IMR-90 (cell line): ENCODE data around the gene TOMM40. TPM values are rescaled to one million over a fixed set of nuclear protein-coding genes. Genes with fewer than 3 reads are reported as not detected.

Experiments
- ATAC-seq: fragments of 200-7000 bp; cut with Tn5 transposase; 2 replicates; pipeline ENCODE4 v1.9.1; 2020; ENCODE audit warnings: low read depth, mild to moderate bottlenecking, moderate library complexity
- BruUV-seq: library from RNA; stranded (reverse); fragments of 400-500 nt; replicated peaks from 2 replicates; lab custom pipeline; 2021; lab: Mats Ljungman, UMichigan
- CTCF ChIA-PET: fragments of 300-600 bp; formaldehyde crosslinking; extraction: SDS; loops from one replicate; lab custom pipeline; 2021; ENCODE audit warnings: antibody characterized with exemption; lab: Yijun Ruan, JAX
- POLR2A ChIA-PET: fragments of 300-600 bp; sonication (Branson Sonifier 250); formaldehyde crosslinking; loops from one replicate; lab custom pipeline; 2022; ENCODE audit warnings: antibody characterized with exemption; ENCODE audit not compliant: unreplicated experiment; lab: Charles Lee
- DNase-seq: peaks from one replicate; pipeline ENCODE4 v3.0.0; 2013
- H2AFZ ChIP-seq: replicated peaks from 2 replicates; pipeline ENCODE3; 2013; ENCODE audit warnings: low read length, mild to moderate bottlenecking; ENCODE audit not compliant: poor library complexity
- H2AK5ac ChIP-seq: 2 replicates; pipeline ENCODE4 v1.6.1; 2013; ENCODE audit warnings: low read depth, low read length, inconsistent platforms
- H2AK9ac ChIP-seq: replicated peaks from 2 replicates; pipeline ENCODE3; 2013; ENCODE audit warnings: mild to moderate bottlenecking, low read depth, low read length, moderate library complexity; ENCODE audit not compliant: poor library complexity
- H2BK120ac ChIP-seq: 2 replicates; pipeline ENCODE4 v1.6.1; 2013; ENCODE audit warnings: low read depth, low read length, inconsistent platforms
- H2BK15ac ChIP-seq: 3 replicates; pipeline ENCODE4 v1.6.1; 2013; ENCODE audit warnings: low read depth, low read length, inconsistent platforms
- H2BK20ac ChIP-seq: 2 replicates; pipeline ENCODE4 v1.6.1; 2013; ENCODE audit warnings: low read depth, mild to moderate bottlenecking, inconsistent platforms, low read length, moderate library complexity
- H2BK5ac ChIP-seq: 2 replicates; pipeline ENCODE4 v1.6.1; 2013; ENCODE audit warnings: mild to moderate bottlenecking, low read depth, low read length, inconsistent platforms; ENCODE audit not compliant: poor library complexity, severe bottlenecking
- H3K14ac ChIP-seq: replicated peaks from 2 replicates; pipeline ENCODE4 v1.6.1; 2013; ENCODE audit warnings: low read depth, low read length, inconsistent platforms
- H3K18ac ChIP-seq: 2 replicates; pipeline ENCODE4 v1.6.1; 2013; ENCODE audit warnings: low read depth, low read length, control low read depth
- H3K23ac ChIP-seq: 2 replicates; pipeline ENCODE4 v1.6.1; 2013; ENCODE audit warnings: low read depth, low read length, inconsistent platforms
- H3K27ac ChIP-seq: 2 replicates; pipeline ENCODE4 v1.5.1; 2013; ENCODE audit warnings: mild to moderate bottlenecking, control low read depth, low read length; ENCODE audit not compliant: insufficient read depth
- H3K27me3 ChIP-seq: 2 replicates; pipeline ENCODE4 v1.6.1; 2013; ENCODE audit warnings: low read length; ENCODE audit not compliant: control insufficient read depth, insufficient read depth
- H3K36me3 ChIP-seq: 2 replicates; pipeline ENCODE4 v1.6.1; 2013; ENCODE audit warnings: low read length, mixed read lengths; ENCODE audit not compliant: control insufficient read depth, insufficient read depth
- H3K4ac ChIP-seq: 2 replicates; pipeline ENCODE4 v1.6.1; 2013; ENCODE audit warnings: low read depth, low read length, inconsistent platforms
- H3K4me1 ChIP-seq: 2 replicates; pipeline ENCODE4 v1.6.1; 2013; ENCODE audit warnings: low read length, mixed read lengths; ENCODE audit not compliant: control insufficient read depth, insufficient read depth
- H3K4me2 ChIP-seq: 2 replicates; pipeline ENCODE4 v1.6.1; 2013; ENCODE audit warnings: low read depth, mild to moderate bottlenecking, control low read depth, low read length, moderate library complexity
- H3K4me3 ChIP-seq: 2 replicates; pipeline ENCODE4 v1.5.1; 2013; ENCODE audit warnings: low read depth, mild to moderate bottlenecking, control low read depth, low read length, moderate library complexity; ENCODE audit not compliant: insufficient read depth
- H3K56ac ChIP-seq: 2 replicates; pipeline ENCODE4 v1.6.1; 2013; ENCODE audit warnings: low read length, inconsistent platforms; ENCODE audit not compliant: insufficient read depth; ENCODE audit errors: extremely low read depth
- H3K79me1 ChIP-seq, 2 experiments: 2 replicates each; pipeline ENCODE4 v1.6.1; 2013; ENCODE audit warnings: low read length in 2 of 2, inconsistent platforms in 1 of 2, low read depth in 1 of 2
- H3K9ac ChIP-seq: 2 replicates; pipeline ENCODE4 v1.6.1; 2013; ENCODE audit warnings: low read depth, low read length, control low read depth
- H3K9me1 ChIP-seq: 2 replicates; pipeline ENCODE4 v1.6.1; 2013; ENCODE audit warnings: low read length, inconsistent platforms; ENCODE audit not compliant: insufficient read depth
- H3K9me3 ChIP-seq: 2 replicates; pipeline ENCODE4 v1.6.1; 2013; ENCODE audit warnings: low read length; ENCODE audit not compliant: control insufficient read depth, insufficient read depth
- H4K20me1 ChIP-seq: 2 replicates; pipeline ENCODE4 v1.6.1; 2013; ENCODE audit warnings: low read length, inconsistent platforms; ENCODE audit not compliant: insufficient read depth
- H4K5ac ChIP-seq: 2 replicates; pipeline ENCODE4 v1.6.1; 2013; ENCODE audit warnings: mild to moderate bottlenecking, low read depth, low read length, control low read depth
- H4K8ac ChIP-seq, 2 experiments: 2 replicates each; pipeline ENCODE4 v1.6.1; 2013; ENCODE audit warnings: low read depth in 2 of 2, low read length in 2 of 2, control low read depth in 1 of 2, inconsistent platforms in 1 of 2
- H4K91ac ChIP-seq: 2 replicates; pipeline ENCODE4 v1.6.1; 2013; ENCODE audit warnings: low read depth, low read length, inconsistent platforms; ENCODE audit not compliant: insufficient read depth
- CHD1 ChIP-seq: IDR thresholded peaks from 2 replicates; pipeline ENCODE4 v1.6.1; 2012; ENCODE audit warnings: low read depth, low read length, improper control_type of control experiment
- FOS ChIP-seq: fragments of 150-350 bp; IDR thresholded peaks from 2 replicates; pipeline ENCODE4 v1.6.1; 2016; ENCODE audit warnings: low read depth, low read length
- MAFK ChIP-seq: IDR thresholded peaks from 2 replicates; pipeline ENCODE4 v1.6.1; 2012; ENCODE audit warnings: low read depth, low read length, improper control_type of control experiment
- MXI1 ChIP-seq: IDR thresholded peaks from 2 replicates; pipeline ENCODE4 v1.6.1; 2012; ENCODE audit warnings: low read depth, mild to moderate bottlenecking, low read length, moderate library complexity, borderline replicate concordance
- NFE2L2 ChIP-seq: fragments of 150-350 bp; IDR thresholded peaks from 2 replicates; pipeline ENCODE4 v1.6.1; 2016; ENCODE audit warnings: low read depth, mild to moderate bottlenecking, low read length
- POLR2A ChIP-seq: IDR thresholded peaks from 2 replicates; pipeline ENCODE4 v1.6.1; 2012; ENCODE audit warnings: mild to moderate bottlenecking, low read depth, low read length
- RCOR1 ChIP-seq: IDR thresholded peaks from 2 replicates; pipeline ENCODE4 v1.6.1; 2012; ENCODE audit warnings: mild to moderate bottlenecking, low read length, improper control_type of control experiment; ENCODE audit not compliant: insufficient replicate concordance
- RFX5 ChIP-seq: IDR thresholded peaks from 2 replicates; pipeline ENCODE4 v1.8.0; 2012; ENCODE audit warnings: low read depth, mild to moderate bottlenecking, low read length, moderate library complexity
- SMC3 ChIP-seq: fragments of 150-350 bp; IDR thresholded peaks from 2 replicates; pipeline ENCODE4 v1.6.1; 2016; ENCODE audit warnings: low read depth, mild to moderate bottlenecking, antibody characterized with exemption, low read length, moderate library complexity
- WGBS, 2 experiments: methylation state at CpG; one replicate each; pipeline versions ENCODE4 v1.1.5 to v1.1.7; 2013; ENCODE audit warnings: missing lambda C conversion rate in 2 of 2; ENCODE audit not compliant: insufficient read length in 1 of 2; ENCODE audit errors: extremely low coverage in 2 of 2; 5-methylcytosine and 5-hydroxymethylcytosine counted together
- dilution Hi-C: fragments of 300-500 bp; cut with HindIII; formaldehyde crosslinking; loops from one replicate; pipeline ENCODE4 v1.14.3; 2018; ENCODE audit warnings: low sequenced_read_pairs; ENCODE audit not compliant: unreplicated experiment
- in situ Hi-C: fragments of 300-500 bp; cut with MboI; formaldehyde crosslinking; loops from 3 replicates; pipeline ENCODE4 v1.14.3; 2019; ENCODE audit warnings: low sequenced_read_pairs, inconsistent platforms, mixed read lengths
- intact Hi-C: fragments of 100-400 bp; cut with micrococcal nuclease; formaldehyde crosslinking; loops from 2 replicates; pipeline ENCODE4 v1.10.0; 2022
- polyA plus RNA-seq, 3 experiments: library from polyadenylated mRNA; depleted of rRNA; stranded (reverse); fragments of >200 nt; gene quantifications; 2 replicates each; pipeline ENCODE4 v1.2.3, GENCODE V29; 2012; ENCODE audit warnings: low replicate concordance in 1 of 3
- total RNA-seq: library from RNA; depleted of rRNA; stranded (reverse); fragments of >200 nt; gene quantifications from 2 replicates; pipeline ENCODE4 v1.2.3, GENCODE V29; 2012
- TF ChIP-seq, protein P1 (sequence below): fragments of 150-350 bp; IDR thresholded peaks from 2 replicates; pipeline ENCODE4 v1.6.1; 2016; ENCODE audit warnings: low read depth, mild to moderate bottlenecking, low read length, moderate library complexity, borderline replicate concordance
- TF ChIP-seq, protein P2 (sequence below): conservative IDR thresholded peaks from 2 replicates; pipeline ENCODE4 v1.5.1; 2012; ENCODE audit warnings: mild to moderate bottlenecking, low read depth, low read length, improper control_type of control experiment

The TOMM40 gene
- total and polyA plus RNA-seq, 2 of the 4 experiments (the other 2 are of a cell fraction): 54.8 to 62.6 TPM

DNA sequence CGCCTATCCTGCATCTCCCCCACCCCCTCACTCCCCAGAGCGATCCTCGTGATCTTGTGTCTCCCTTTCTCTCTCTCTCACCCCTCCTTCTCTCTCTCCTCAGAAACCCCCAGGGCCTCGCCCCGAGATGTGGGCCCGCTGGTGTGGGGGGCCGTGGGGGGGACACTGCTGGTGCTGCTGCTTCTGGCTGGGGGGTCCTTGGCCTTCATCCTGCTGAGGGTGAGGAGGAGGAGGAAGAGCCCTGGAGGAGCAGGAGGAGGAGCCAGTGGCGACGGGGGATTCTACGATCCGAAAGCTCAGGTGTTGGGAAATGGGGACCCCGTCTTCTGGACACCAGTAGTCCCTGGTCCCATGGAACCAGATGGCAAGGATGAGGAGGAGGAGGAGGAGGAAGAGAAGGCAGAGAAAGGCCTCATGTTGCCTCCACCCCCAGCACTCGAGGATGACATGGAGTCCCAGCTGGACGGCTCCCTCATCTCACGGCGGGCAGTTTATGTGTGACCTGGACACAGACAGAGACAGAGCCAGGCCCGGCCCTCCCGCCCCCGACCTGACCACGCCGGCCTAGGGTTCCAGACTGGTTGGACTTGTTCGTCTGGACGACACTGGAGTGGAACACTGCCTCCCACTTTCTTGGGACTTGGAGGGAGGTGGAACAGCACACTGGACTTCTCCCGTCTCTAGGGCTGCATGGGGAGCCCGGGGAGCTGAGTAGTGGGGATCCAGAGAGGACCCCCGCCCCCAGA is 12.8 kb upstream of the TOMM40 start:
- in situ Hi-C loops: no loop called here
- H3K27ac ChIP-seq: no peak overlapping the region
- dilution Hi-C loops: no loop called here
- H3K27me3 ChIP-seq: no peaks in the 10 kb centered on the region
- no peak overlapping the region for H3K4me3 ChIP-seq
- no peaks in the 10 kb centered on the region for H3K4me1 ChIP-seq
- no peak overlapping the region for H3K14ac ChIP-seq
- CTCF ChIA-PET: interaction anchor here (0.6 kb wide), 1 partner anchor 21 kb away, joined by 3 read pairs; no protein-coding TSS in a partner anchor
- 0 out of 2 replicates have a peak, but pooled peaks cover 8% of the 10 kb centered on the region for H3K9me1 ChIP-seq
- no peak overlapping the region for H3K4me2 ChIP-seq
- H3K23ac ChIP-seq: no peak overlapping the region
- no peak overlapping the region for H2AK9ac ChIP-seq
- H2AFZ ChIP-seq: no peak overlapping the region
- H4K91ac ChIP-seq: no peak overlapping the region
- ATAC-seq: no peak
- no peak for TF ChIP-seq POLR2A
- TF ChIP-seq RFX5: no peak
- no peak for TF ChIP-seq MXI1
- TF ChIP-seq MAFK: no peak
- TF ChIP-seq RCOR1: no peak
- TF ChIP-seq, protein P1, sequence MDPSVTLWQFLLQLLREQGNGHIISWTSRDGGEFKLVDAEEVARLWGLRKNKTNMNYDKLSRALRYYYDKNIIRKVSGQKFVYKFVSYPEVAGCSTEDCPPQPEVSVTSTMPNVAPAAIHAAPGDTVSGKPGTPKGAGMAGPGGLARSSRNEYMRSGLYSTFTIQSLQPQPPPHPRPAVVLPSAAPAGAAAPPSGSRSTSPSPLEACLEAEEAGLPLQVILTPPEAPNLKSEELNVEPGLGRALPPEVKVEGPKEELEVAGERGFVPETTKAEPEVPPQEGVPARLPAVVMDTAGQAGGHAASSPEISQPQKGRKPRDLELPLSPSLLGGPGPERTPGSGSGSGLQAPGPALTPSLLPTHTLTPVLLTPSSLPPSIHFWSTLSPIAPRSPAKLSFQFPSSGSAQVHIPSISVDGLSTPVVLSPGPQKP: no peak
- TF ChIP-seq FOS: no peak
- TF ChIP-seq NFE2L2: no peak
- TF ChIP-seq, protein P2, sequence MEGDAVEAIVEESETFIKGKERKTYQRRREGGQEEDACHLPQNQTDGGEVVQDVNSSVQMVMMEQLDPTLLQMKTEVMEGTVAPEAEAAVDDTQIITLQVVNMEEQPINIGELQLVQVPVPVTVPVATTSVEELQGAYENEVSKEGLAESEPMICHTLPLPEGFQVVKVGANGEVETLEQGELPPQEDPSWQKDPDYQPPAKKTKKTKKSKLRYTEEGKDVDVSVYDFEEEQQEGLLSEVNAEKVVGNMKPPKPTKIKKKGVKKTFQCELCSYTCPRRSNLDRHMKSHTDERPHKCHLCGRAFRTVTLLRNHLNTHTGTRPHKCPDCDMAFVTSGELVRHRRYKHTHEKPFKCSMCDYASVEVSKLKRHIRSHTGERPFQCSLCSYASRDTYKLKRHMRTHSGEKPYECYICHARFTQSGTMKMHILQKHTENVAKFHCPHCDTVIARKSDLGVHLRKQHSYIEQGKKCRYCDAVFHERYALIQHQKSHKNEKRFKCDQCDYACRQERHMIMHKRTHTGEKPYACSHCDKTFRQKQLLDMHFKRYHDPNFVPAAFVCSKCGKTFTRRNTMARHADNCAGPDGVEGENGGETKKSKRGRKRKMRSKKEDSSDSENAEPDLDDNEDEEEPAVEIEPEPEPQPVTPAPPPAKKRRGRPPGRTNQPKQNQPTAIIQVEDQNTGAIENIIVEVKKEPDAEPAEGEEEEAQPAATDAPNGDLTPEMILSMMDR: no peak
- no peak for TF ChIP-seq SMC3
- no peak for TF ChIP-seq CHD1
- H3K56ac ChIP-seq: no peak overlapping the region
- BruUV-seq: no TSS peak
- no peak overlapping the region for H2BK5ac ChIP-seq
- H4K20me1 ChIP-seq: peaks cover 9% of the 10 kb centered on the region
- no peak overlapping the region for H2BK15ac ChIP-seq
- H2BK20ac ChIP-seq: no peak overlapping the region
- H3K4ac ChIP-seq: no peak overlapping the region
- no peak overlapping the region for H3K18ac ChIP-seq
- no peak overlapping the region for H3K9ac ChIP-seq
- intact Hi-C loops: no loop called here
- WGBS, 2 experiments: 91% methylated on average over 7 of the region's 26 CpGs; no CpG with 5 or more reads in 1 of the 2 experiments
- no peak overlapping the region for H4K5ac ChIP-seq
- no peak overlapping the region for H4K8ac ChIP-seq
- peaks cover 71% of the 10 kb centered on the region for H3K36me3 ChIP-seq
- POLR2A ChIA-PET: no interaction called here
- H2AK5ac ChIP-seq: no peak overlapping the region
- DNase-seq: no peak
- H2BK120ac ChIP-seq: no peak overlapping the region
- H3K9me3 ChIP-seq: no peaks in the 10 kb centered on the region
- peaks cover 18 to 60% of the 10 kb centered on the region in 2 experiments for H3K79me1 ChIP-seq
